OCI-LY3 (cell line): ENCODE results near the gene HERC5.
"Not testable (repeated sequence)": the region's sequence is repeated elsewhere in the genome, so short reads cannot be mapped to it uniquely, and the experiment has no call there.

Experiments used
- H2AFZ ChIP-seq: fragments of 200-600, 300-600 bp; shearing (Covaris generic); 2 replicates; pipeline ENCODE4 v1.6.0; 2014; ENCODE audit warnings: antibody characterized with exemption, low read depth, low read length
- H3K27ac ChIP-seq: fragments of 200-600, 300-600 bp; sonication (generic); 2 replicates; pipeline ENCODE4 v1.5.1; 2014; ENCODE audit warnings: mild to moderate bottlenecking, low read length, moderate library complexity, mixed read lengths
- H3K27me3 ChIP-seq: fragments of 200-600, 300-600 bp; sonication (generic); 2 replicates; pipeline ENCODE4 v1.6.1; 2014; ENCODE audit warnings: low read depth, low read length, mixed read lengths
- H3K36me3 ChIP-seq: fragments of 200-600, 300-600 bp; sonication (generic); replicated peaks from 2 replicates; pipeline ENCODE3; 2014; ENCODE audit warnings: low read depth, low read length, mixed read lengths
- H3K4me1 ChIP-seq: fragments of 300-600, 200-600 bp; sonication (generic); 2 replicates; pipeline ENCODE4 v1.6.1; 2014; ENCODE audit warnings: low read length, mixed read lengths
- H3K4me2 ChIP-seq: fragments of 200-600, 300-600 bp; sonication (generic); 2 replicates; pipeline ENCODE4 v1.6.1; 2014; ENCODE audit warnings: low read length, mixed read lengths
- H3K4me3 ChIP-seq: fragments of 300-600, 200-600 bp; sonication (generic); 2 replicates; pipeline ENCODE4 v1.5.1; 2014; ENCODE audit warnings: antibody characterized with exemption, mild to moderate bottlenecking, low read length, moderate library complexity
- H3K79me2 ChIP-seq: fragments of 300-600, 200-600 bp; shearing (Covaris generic); 2 replicates; pipeline ENCODE4 v1.6.1; 2014; ENCODE audit warnings: mild to moderate bottlenecking, low read length, mixed read lengths
- H3K9ac ChIP-seq: fragments of 300-600, 200-600 bp; shearing (Covaris generic); 2 replicates; pipeline ENCODE4 v1.6.0; 2014; ENCODE audit warnings: mild to moderate bottlenecking, low read length, moderate library complexity
- H3K9me3 ChIP-seq: fragments of 200-600, 300-600 bp; shearing (Covaris generic); 2 replicates; pipeline ENCODE4 v1.6.1; 2014; ENCODE audit warnings: low read length, mixed read lengths; ENCODE audit not compliant: insufficient read depth
- H4K20me1 ChIP-seq: fragments of 200-600, 300-600 bp; sonication (generic); 2 replicates; pipeline ENCODE4 v1.6.1; 2016; ENCODE audit warnings: low read length, mixed read lengths; ENCODE audit not compliant: insufficient read depth
- EZH2phosphoT487 ChIP-seq: fragments of 200-600 bp; shearing (Covaris generic); IDR thresholded peaks from 2 replicates; pipeline ENCODE4 v1.6.1; 2018; ENCODE audit warnings: antibody characterized with exemption, mixed run types, low read depth
- TF ChIP-seq, protein P1 (sequence below): fragments of 200-600, 300-600 bp; sonication (generic); IDR thresholded peaks from 2 replicates; pipeline ENCODE4 v1.5.1; 2014; ENCODE audit warnings: antibody characterized with exemption, low read length, low read depth

Gene HERC5

DNA sequence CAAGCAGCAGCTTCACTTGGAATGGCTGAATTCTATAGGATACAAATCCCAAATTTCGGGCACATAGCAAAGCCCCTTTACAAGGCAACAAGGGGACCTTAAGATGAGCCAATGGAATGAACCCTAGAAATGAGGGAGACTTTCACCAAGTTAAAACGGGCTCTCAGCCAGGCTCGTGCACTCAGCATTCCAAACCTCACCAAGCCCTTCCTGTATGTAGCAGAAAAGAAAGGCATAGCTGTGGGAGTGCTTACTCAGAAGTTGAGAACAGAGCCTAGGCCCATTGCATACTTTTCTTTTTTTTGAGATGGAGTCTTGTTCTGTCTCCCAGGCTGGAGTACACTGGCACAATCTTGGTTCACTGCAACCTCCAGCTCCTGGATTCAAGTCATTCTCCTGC lies 10.8 kb upstream of the HERC5 start:
- Histone ChIP-seq H3K36me3 (peaks cover 12% of the 10 kb centered on the region), H3K9ac (no peak overlapping the region), H3K27me3 (no peaks in the 10 kb centered on the region), H3K9me3 (no peaks in the 10 kb centered on the region), H3K4me3 (no peak overlapping the region), H4K20me1 (no peaks in the 10 kb centered on the region), H2AFZ (no peak overlapping the region), H3K4me2 (no peak overlapping the region), H3K4me1 (no peaks in the 10 kb centered on the region), H3K79me2 (no peaks in the 10 kb centered on the region), H3K27ac (no peak overlapping the region)
- TF ChIP-seq, protein P1, sequence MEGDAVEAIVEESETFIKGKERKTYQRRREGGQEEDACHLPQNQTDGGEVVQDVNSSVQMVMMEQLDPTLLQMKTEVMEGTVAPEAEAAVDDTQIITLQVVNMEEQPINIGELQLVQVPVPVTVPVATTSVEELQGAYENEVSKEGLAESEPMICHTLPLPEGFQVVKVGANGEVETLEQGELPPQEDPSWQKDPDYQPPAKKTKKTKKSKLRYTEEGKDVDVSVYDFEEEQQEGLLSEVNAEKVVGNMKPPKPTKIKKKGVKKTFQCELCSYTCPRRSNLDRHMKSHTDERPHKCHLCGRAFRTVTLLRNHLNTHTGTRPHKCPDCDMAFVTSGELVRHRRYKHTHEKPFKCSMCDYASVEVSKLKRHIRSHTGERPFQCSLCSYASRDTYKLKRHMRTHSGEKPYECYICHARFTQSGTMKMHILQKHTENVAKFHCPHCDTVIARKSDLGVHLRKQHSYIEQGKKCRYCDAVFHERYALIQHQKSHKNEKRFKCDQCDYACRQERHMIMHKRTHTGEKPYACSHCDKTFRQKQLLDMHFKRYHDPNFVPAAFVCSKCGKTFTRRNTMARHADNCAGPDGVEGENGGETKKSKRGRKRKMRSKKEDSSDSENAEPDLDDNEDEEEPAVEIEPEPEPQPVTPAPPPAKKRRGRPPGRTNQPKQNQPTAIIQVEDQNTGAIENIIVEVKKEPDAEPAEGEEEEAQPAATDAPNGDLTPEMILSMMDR: no peak
- no peak for TF ChIP-seq EZH2phosphoT487

DNA sequence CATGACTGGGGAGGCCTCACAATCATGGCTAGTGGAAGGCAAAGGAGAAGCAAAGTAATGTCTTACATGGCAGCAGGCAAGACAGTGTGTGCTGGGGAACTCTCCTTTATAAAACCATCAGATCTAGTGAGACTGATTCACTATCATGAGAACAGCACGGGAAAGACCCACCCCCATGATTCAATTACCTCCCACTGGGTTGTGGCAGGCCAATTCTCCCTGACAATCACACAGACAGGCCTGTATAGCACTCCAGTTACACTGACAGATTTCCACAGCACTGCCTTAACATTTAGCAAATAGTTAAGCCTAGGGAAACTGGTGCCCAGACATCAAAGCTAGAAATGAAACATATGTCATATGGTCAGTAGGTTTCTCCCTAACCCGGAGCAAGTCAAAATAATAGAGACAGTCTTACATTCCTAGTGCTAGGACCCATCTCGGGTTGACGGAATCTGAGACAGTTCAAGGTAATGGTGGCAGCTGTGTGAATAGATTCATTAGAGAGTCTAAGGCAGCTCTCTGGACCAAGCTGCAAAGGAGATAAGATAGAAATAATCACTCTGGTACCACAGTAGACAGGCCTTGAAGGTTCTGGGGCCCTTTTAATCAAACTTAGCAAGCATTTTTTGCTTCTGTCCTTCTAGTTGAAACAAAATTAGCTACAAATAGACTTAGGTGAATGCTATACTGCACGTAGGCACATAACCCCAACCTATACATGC lies 9.4 kb upstream of the HERC5 start:
- Histone ChIP-seq H3K4me2 (no peak overlapping the region), H3K9me3 (no peaks in the 10 kb centered on the region), H3K79me2 (no peaks in the 10 kb centered on the region), H3K36me3 (peaks cover 9% of the 10 kb centered on the region), H2AFZ (no peak overlapping the region), H3K27ac (no peak overlapping the region), H3K27me3 (no peaks in the 10 kb centered on the region), H3K4me3 (no peak overlapping the region), H3K4me1 (no peaks in the 10 kb centered on the region), H4K20me1 (no peaks in the 10 kb centered on the region), H3K9ac (no peak overlapping the region)
- TF ChIP-seq, protein P1: no peak
- no peak for TF ChIP-seq EZH2phosphoT487

DNA sequence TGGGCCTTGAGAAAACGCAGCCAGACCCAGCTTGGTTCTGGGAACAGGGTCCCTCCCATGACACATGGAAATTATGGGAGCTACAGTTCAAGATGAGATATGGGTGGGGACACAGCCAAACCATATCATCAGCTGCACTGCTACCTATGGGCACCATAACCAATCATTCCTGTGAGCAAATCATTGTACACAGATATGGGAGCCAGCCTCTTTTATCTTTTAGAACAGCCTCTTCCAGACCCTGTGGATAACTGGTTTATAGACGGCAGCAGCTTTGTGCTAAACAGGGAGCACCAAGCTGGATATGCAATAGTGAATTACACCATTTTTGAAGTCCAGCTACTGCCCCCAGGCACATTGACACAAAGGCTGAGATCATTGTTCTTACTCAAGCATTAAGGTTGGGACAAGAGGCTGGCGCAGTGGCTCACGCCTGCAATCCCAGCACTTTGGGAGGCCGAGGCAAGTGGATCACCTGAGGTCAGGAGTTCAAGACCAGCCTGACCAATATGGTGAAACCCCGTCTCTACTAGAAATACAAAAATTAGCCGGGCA lies 8.6 kb upstream of the HERC5 start:
- not testable (repeated sequence) for H3K4me1 ChIP-seq, H3K9me3 ChIP-seq, H3K27me3 ChIP-seq, H3K27ac ChIP-seq, H3K9ac ChIP-seq, H4K20me1 ChIP-seq, H3K4me3 ChIP-seq, H3K79me2 ChIP-seq, H3K36me3 ChIP-seq, H3K4me2 ChIP-seq, H2AFZ ChIP-seq

DNA sequence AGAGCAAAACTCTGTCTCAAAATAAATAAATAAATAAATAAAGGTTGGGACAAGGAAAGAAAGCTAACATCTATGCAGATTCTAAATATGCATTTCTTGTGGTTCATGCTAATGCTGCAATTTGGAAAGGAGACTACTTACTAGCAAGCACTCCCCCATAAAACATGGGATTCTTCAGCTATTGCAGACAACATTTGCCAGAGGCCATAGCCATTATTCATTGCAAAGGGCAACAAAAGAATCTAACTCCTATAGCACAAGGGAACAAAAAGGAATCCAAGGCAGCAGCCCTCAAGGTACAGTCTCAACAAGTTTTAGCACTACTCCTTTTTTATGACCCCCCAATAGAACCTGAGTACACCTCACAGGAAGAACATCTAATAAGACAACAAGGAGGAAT lies 8.0 kb upstream of the HERC5 start:
- H3K4me2 ChIP-seq: no peak overlapping the region

More for the DNA sequence above, 8.0 kb upstream of the HERC5 start:
- no peaks in the 10 kb centered on the region for H3K79me2 ChIP-seq
- no peaks in the 10 kb centered on the region for H4K20me1 ChIP-seq
- no peak overlapping the region for H3K27ac ChIP-seq
- H3K4me1 ChIP-seq: no peaks in the 10 kb centered on the region
- no peak overlapping the region for H2AFZ ChIP-seq
- no peaks in the 10 kb centered on the region for H3K27me3 ChIP-seq
- no peaks in the 10 kb centered on the region for H3K9me3 ChIP-seq
- H3K36me3 ChIP-seq: no peaks in the 10 kb centered on the region
- no peak overlapping the region for H3K4me3 ChIP-seq
- no peak overlapping the region for H3K9ac ChIP-seq
- no peak for TF ChIP-seq EZH2phosphoT487
- TF ChIP-seq, protein P1: no peak
